Activated T-cell treated with anti-CD3 and anti-CD28 coated beads, Interleukin-2, amount 50 U/mL, for 72 hours (primary cell): Measurements from ENCODE around the gene ATP8A1. TPM values are rescaled to one million over a fixed set of nuclear protein-coding genes. Genes with fewer than 3 reads are reported as not detected.

Experiments used
- ATAC-seq, 2 donors: fragments of 150-1000 bp; cut with Tn5 transposase; replicated peaks in 1 of 2; 2 replicates each; pipeline ENCODE4 v1.10.0; 2021; ENCODE audit warnings: moderate library complexity in 2 of 2, mild to moderate bottlenecking in 1 of 2
- DNase-seq, 2 donors: peaks; one replicate each; pipeline ENCODE4 v3.0.0; 2021 to 2022; ENCODE audit warnings: mixed read lengths in 1 of 2
- H3K27ac Mint-ChIP-seq: one replicate; pipeline ENCODE4 v1.8.0; 2022; ENCODE audit warnings: mild to moderate bottlenecking, moderate library complexity, mixed read lengths
- H3K27me3 Mint-ChIP-seq: one replicate; pipeline ENCODE4 v1.8.0; 2022; ENCODE audit warnings: low read depth, mixed read lengths
- H3K36me3 Mint-ChIP-seq, 2 donors: one replicate each; pipeline ENCODE4 v1.8.0; 2022; ENCODE audit warnings: mixed read lengths in 2 of 2, mild to moderate bottlenecking in 1 of 2; ENCODE audit not compliant: insufficient read depth in 2 of 2
- H3K4me1 Mint-ChIP-seq: one replicate; pipeline ENCODE4 v1.8.0; 2022; ENCODE audit warnings: low read depth, mixed read lengths
- H3K4me3 Mint-ChIP-seq, 2 donors: one replicate each; pipeline ENCODE4 v1.8.0; 2022; ENCODE audit warnings: mild to moderate bottlenecking in 2 of 2, mixed read lengths in 2 of 2, moderate library complexity in 2 of 2
- H3K9me3 Mint-ChIP-seq, 2 donors: one replicate each; pipeline ENCODE4 v1.8.0; 2022; ENCODE audit warnings: mixed read lengths in 2 of 2
- total RNA-seq, 2 donors: library from RNA; stranded (reverse); gene quantifications; one replicate each; pipeline ENCODE4 v1.2.3, GENCODE V29; 2022

ATP8A1 gene
- total RNA-seq, 2 donors from 2014 or later = 51.7 to 55.9 TPM

GRCh38 chr4:42632653-42633382 is 24.1 kb downstream of the ATP8A1 start:
- H3K36me3 Mint-ChIP-seq = peaks cover 0 to 8% of the 10 kb centered on the region in 2 donors
- no peaks in the 10 kb centered on the region for H3K9me3 Mint-ChIP-seq
- peak overlapping the region; percentile 94 for H3K27ac Mint-ChIP-seq
- ATAC-seq (peak in 1 of 2 donors; percentile 18), DNase-seq (no peak)
- peaks cover 86% of the 10 kb centered on the region for H3K4me1 Mint-ChIP-seq
- peak overlapping the region in 1 of 2 donors; percentile 73 for H3K4me3 Mint-ChIP-seq
- H3K27me3 Mint-ChIP-seq = no peaks in the 10 kb centered on the region

GRCh38 chr4:42630908-42631307 is 26.0 kb downstream of the ATP8A1 start:
- peaks cover 2 to 10% of the 10 kb centered on the region in 2 donors for H3K36me3 Mint-ChIP-seq

GRCh38 chr4:42628740-42629139 is 28.2 kb downstream of the ATP8A1 start:
- Mint-ChIP-seq H3K4me1 (peaks cover 78% of the 10 kb centered on the region), H3K27me3 (no peaks in the 10 kb centered on the region), H3K27ac (peak overlapping the region; percentile 92), H3K36me3 (peaks cover 4 to 12% of the 10 kb centered on the region in 2 donors), H3K4me3 (peak overlapping the region; percentile 62 to 67), H3K9me3 (no peaks in the 10 kb centered on the region)
- no peak for ATAC-seq
- DNase-seq = no peak

More at GRCh38 chr4:42630908-42631307, 26.0 kb downstream of the ATP8A1 start:
- H3K27ac Mint-ChIP-seq = peak overlapping the region; percentile 34
- no peaks in the 10 kb centered on the region for H3K27me3 Mint-ChIP-seq
- no peak for ATAC-seq
- H3K9me3 Mint-ChIP-seq = no peaks in the 10 kb centered on the region
- H3K4me1 Mint-ChIP-seq = peaks cover 86% of the 10 kb centered on the region
- no peak for DNase-seq
- no peak overlapping the region for H3K4me3 Mint-ChIP-seq

GRCh38 chr4:42627885-42628646 is 28.8 kb downstream of the ATP8A1 start:
- H3K27me3 Mint-ChIP-seq = no peaks in the 10 kb centered on the region
- no peaks in the 10 kb centered on the region for H3K9me3 Mint-ChIP-seq
- H3K4me3 Mint-ChIP-seq = peak overlapping the region; percentile 62 to 67

GRCh38 chr4:42626629-42627146 is 30.2 kb downstream of the ATP8A1 start:
- H3K4me3 Mint-ChIP-seq = peak overlapping the region; percentile 62 to 67
- ATAC-seq = no peak
- H3K27ac Mint-ChIP-seq = peak overlapping the region; percentile 64

More at GRCh38 chr4:42627885-42628646, 28.8 kb downstream of the ATP8A1 start:
- DNase-seq = peak; percentile 69 to 76
- Mint-ChIP-seq H3K4me1 (peaks cover 71% of the 10 kb centered on the region), H3K36me3 (peaks cover 7 to 15% of the 10 kb centered on the region in 2 donors), H3K27ac (peak overlapping the region; percentile 92)
- peak; percentile 93 to 94 for ATAC-seq

GRCh38 chr4:42625329-42625728 is 31.6 kb downstream of the ATP8A1 start:
- DNase-seq (no peak), ATAC-seq (no peak)
- Mint-ChIP-seq H3K27ac (no peak overlapping the region), H3K27me3 (no peaks in the 10 kb centered on the region), H3K9me3 (no peaks in the 10 kb centered on the region), H3K36me3 (peaks cover 9 to 20% of the 10 kb centered on the region in 2 donors), H3K4me3 (peak overlapping the region in 1 of 2 donors; percentile 25), H3K4me1 (peaks cover 50% of the 10 kb centered on the region)

More at GRCh38 chr4:42626629-42627146, 30.2 kb downstream of the ATP8A1 start:
- H3K27me3 Mint-ChIP-seq = no peaks in the 10 kb centered on the region
- DNase-seq = no peak
- peaks cover 62% of the 10 kb centered on the region for H3K4me1 Mint-ChIP-seq
- H3K9me3 Mint-ChIP-seq = no peaks in the 10 kb centered on the region
- H3K36me3 Mint-ChIP-seq = peaks cover 9 to 17% of the 10 kb centered on the region in 2 donors

GRCh38 chr4:42624551-42624950 is 32.4 kb downstream of the ATP8A1 start:
- Mint-ChIP-seq H3K36me3 (peaks cover 9 to 23% of the 10 kb centered on the region in 2 donors), H3K27ac (no peak overlapping the region), H3K4me3 (no peak overlapping the region), H3K27me3 (no peaks in the 10 kb centered on the region), H3K9me3 (no peaks in the 10 kb centered on the region), H3K4me1 (peaks cover 44% of the 10 kb centered on the region)
- DNase-seq = no peak
- no peak for ATAC-seq

- no peak overlapping the region for H3K27ac Mint-ChIP-seq
- no peaks in the 10 kb centered on the region for H3K4me1 Mint-ChIP-seq
- H3K4me3 Mint-ChIP-seq = no peak overlapping the region
- peaks cover 6 to 16% of the 10 kb centered on the region in 2 donors for H3K36me3 Mint-ChIP-seq
- H3K27me3 Mint-ChIP-seq = no peaks in the 10 kb centered on the region
- DNase-seq (no peak), ATAC-seq (no peak)
- H3K9me3 Mint-ChIP-seq = no peaks in the 10 kb centered on the region
These were observed 38.9 kb downstream of the ATP8A1 start for GRCh38 chr4:42618023-42618422.

- ATAC-seq (no peak), DNase-seq (no peak)
- H3K4me3 Mint-ChIP-seq = no peak overlapping the region
- H3K27me3 Mint-ChIP-seq = no peaks in the 10 kb centered on the region
- H3K27ac Mint-ChIP-seq = no peak overlapping the region
- no peaks in the 10 kb centered on the region for H3K9me3 Mint-ChIP-seq
- H3K4me1 Mint-ChIP-seq = no peaks in the 10 kb centered on the region
- H3K36me3 Mint-ChIP-seq = peaks cover 4 to 12% of the 10 kb centered on the region in 2 donors
These were observed 39.9 kb downstream of the ATP8A1 start for GRCh38 chr4:42617030-42617429.

GRCh38 chr4:42616572-42616971 is 40.3 kb downstream of the ATP8A1 start:
- no peaks in the 10 kb centered on the region for H3K27me3 Mint-ChIP-seq
- no peaks in the 10 kb centered on the region for H3K4me1 Mint-ChIP-seq
- no peak for ATAC-seq
- no peaks in the 10 kb centered on the region for H3K9me3 Mint-ChIP-seq
- DNase-seq = no peak
- H3K36me3 Mint-ChIP-seq = peaks cover 4 to 9% of the 10 kb centered on the region in 2 donors
- H3K27ac Mint-ChIP-seq = no peak overlapping the region
- H3K4me3 Mint-ChIP-seq = no peak overlapping the region

GRCh38 chr4:42615131-42615763 is 41.7 kb downstream of the ATP8A1 start:
- peaks cover 7 to 10% of the 10 kb centered on the region in 2 donors for H3K36me3 Mint-ChIP-seq

GRCh38 chr4:42612898-42613297 is 44.0 kb downstream of the ATP8A1 start:
- Mint-ChIP-seq H3K27me3 (no peaks in the 10 kb centered on the region), H3K36me3 (peaks cover 7 to 19% of the 10 kb centered on the region in 2 donors), H3K4me3 (no peak overlapping the region), H3K27ac (no peak overlapping the region), H3K9me3 (no peaks in the 10 kb centered on the region), H3K4me1 (peaks cover 18% of the 10 kb centered on the region)
- DNase-seq (no peak), ATAC-seq (no peak)

More at GRCh38 chr4:42615131-42615763, 41.7 kb downstream of the ATP8A1 start:
- Mint-ChIP-seq H3K4me1 (no peaks in the 10 kb centered on the region), H3K4me3 (no peak overlapping the region), H3K9me3 (no peaks in the 10 kb centered on the region), H3K27ac (no peak overlapping the region), H3K27me3 (no peaks in the 10 kb centered on the region)
- no peak for DNase-seq
- no peak for ATAC-seq
